LoVo (cell line): ENCODE results near the gene F2R.
"Not testable (repeated sequence)": the region's sequence is repeated elsewhere in the genome, so short reads cannot be mapped to it uniquely, and the experiment has no call there.

Source experiments
- DNase-seq: peaks from one replicate; pipeline ENCODE4 v3.0.0-alpha.2; 2016; ENCODE audit warnings: low spot score

Gene F2R

GRCh38 chr5:76720988-76721569 lies 5.2 kb downstream of the F2R start:
- no peak for DNase-seq

- DNase-seq = no peak
Measured at GRCh38 chr5:76723266-76723665, 7.3 kb downstream of the F2R start.

- DNase-seq = no peak
Measured at GRCh38 chr5:76723906-76724305, 8.0 kb downstream of the F2R start.

GRCh38 chr5:76724871-76725270 lies 8.9 kb downstream of the F2R start:
- no peak for DNase-seq

GRCh38 chr5:76728965-76729364 lies 13.0 kb downstream of the F2R start:
- DNase-seq = no peak

- no peak for DNase-seq
Measured at GRCh38 chr5:76729373-76730290, 13.7 kb downstream of the F2R start.

GRCh38 chr5:76732405-76733048 lies 16.6 kb downstream of the F2R start:
- no peak for DNase-seq

GRCh38 chr5:76733049-76733417 lies 17.1 kb downstream of the F2R start:
- DNase-seq = no peak

GRCh38 chr5:76735762-76736545 lies 20.0 kb downstream of the F2R start:
- DNase-seq = no peak

GRCh38 chr5:76736679-76737556 lies 21.0 kb downstream of the F2R start:
- no peak for DNase-seq

- DNase-seq = no peak
Measured at GRCh38 chr5:76737846-76738245, 21.9 kb downstream of the F2R start.

- not testable (repeated sequence) for DNase-seq
Measured at GRCh38 chr5:76741506-76741905, 25.6 kb downstream of the F2R start.

- no peak for DNase-seq
Measured at GRCh38 chr5:76742583-76742982, 26.7 kb downstream of the F2R start.

GRCh38 chr5:76744632-76745031 lies 28.7 kb downstream of the F2R start:
- DNase-seq = no peak

- DNase-seq = no peak
Measured at GRCh38 chr5:76745670-76746069, 29.7 kb downstream of the F2R start.

GRCh38 chr5:76746677-76747076 lies 30.8 kb downstream of the F2R start:
- DNase-seq = no peak

- DNase-seq = no peak
Measured at GRCh38 chr5:76747706-76748105, 31.8 kb downstream of the F2R start.

GRCh38 chr5:76751291-76751690 lies 35.4 kb downstream of the F2R start:
- DNase-seq = no peak

- DNase-seq = no peak
Measured at GRCh38 chr5:76754668-76755078, 38.7 kb downstream of the F2R start.

GRCh38 chr5:76755779-76756637 lies 40.1 kb downstream of the F2R start:
- no peak for DNase-seq
